ENCODE data around the gene ARFGEF2. TPM values are rescaled to one million over a fixed set of nuclear protein-coding genes. Genes with fewer than 3 reads are reported as not detected.

ARFGEF2 gene
- total RNA-seq, 1 donor from 2014 or later, result 28.0 TPM

DNA sequence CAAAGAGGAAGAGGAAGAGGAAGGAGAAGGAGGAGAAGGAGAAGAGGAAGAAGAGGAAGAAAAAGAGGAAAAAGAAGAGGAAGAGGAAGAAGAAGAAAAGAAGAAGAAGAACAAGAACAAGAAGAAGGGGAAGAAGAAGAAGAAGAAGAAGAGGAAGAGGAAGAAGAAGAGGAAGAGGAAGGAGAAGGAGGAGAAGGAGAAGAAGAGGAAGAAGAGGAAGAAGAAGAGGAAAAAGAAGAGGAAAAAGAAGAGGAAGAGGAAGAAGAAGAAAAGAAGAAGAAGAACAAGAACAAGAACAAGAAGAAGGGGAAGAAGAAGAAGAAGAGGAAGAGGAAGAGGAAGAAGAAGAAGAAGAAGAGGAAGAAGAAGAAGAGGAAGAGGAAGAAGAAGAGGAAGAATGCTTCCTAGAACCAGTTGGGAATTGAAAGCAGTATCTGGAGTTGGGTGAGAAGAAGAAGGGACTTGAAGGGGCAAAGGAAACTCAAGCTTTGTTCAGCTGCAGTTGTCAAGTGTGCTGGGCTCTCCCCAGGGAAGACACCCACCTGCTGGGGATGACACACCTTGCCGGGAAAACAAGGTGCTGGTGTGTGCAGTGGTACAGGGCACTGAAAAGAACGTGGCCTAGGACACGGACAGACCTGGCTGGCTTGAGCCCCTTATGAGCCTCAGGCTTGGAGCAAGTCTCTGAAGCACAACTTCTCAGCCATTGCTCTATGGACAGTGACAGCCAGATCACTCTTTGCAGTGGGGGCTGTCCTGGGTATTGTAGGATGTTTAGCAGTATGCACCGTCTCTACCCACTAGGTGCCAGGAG, 30.1 kb upstream of the ARFGEF2 start:
- H3K4me3 Mint-ChIP-seq, result no peak overlapping the region
- H3K9me3 Mint-ChIP-seq, result no peaks in the 10 kb centered on the region
- no peak for DNase-seq
- H3K4me1 Mint-ChIP-seq, result no peaks in the 10 kb centered on the region
- no peak overlapping the region for H3K27ac Mint-ChIP-seq
- no peaks in the 10 kb centered on the region for H3K36me3 Mint-ChIP-seq (ENCODE audit: low read depth)
- peaks cover 25% of the 10 kb centered on the region for H3K27me3 Mint-ChIP-seq
- intact Hi-C loops (cut with micrococcal nuclease), result no loop called here

DNA sequence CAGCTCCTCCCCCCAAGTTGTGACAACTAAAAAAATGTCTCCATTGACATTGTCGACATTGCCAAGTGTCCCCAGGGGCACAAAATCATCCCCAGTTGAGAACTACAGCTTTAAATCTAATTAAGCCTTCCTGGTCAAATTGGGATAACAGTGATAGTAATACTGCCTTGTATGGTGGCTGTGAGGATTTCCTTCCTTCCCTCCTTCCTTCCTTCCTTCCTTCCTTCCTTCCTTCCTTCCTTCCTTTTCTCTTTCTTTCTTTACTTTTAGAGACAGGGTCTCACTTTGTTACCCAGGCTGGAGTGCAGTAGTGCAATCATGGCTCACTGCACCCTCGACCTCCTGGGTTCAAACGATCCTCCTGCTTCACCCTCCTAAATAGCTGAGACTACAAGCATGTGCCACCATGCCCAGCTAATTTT, 29.5 kb upstream of the ARFGEF2 start:
- Mint-ChIP-seq H3K9me3 (no peaks in the 10 kb centered on the region), H3K27ac (no peak overlapping the region), H3K4me3 (no peak overlapping the region), H3K27me3 (peaks cover 25% of the 10 kb centered on the region), H3K36me3 (ENCODE audit: low read depth) (no peaks in the 10 kb centered on the region), H3K4me1 (no peaks in the 10 kb centered on the region)
- no peak for DNase-seq
- intact Hi-C loops (cut with micrococcal nuclease), result no loop called here

DNA sequence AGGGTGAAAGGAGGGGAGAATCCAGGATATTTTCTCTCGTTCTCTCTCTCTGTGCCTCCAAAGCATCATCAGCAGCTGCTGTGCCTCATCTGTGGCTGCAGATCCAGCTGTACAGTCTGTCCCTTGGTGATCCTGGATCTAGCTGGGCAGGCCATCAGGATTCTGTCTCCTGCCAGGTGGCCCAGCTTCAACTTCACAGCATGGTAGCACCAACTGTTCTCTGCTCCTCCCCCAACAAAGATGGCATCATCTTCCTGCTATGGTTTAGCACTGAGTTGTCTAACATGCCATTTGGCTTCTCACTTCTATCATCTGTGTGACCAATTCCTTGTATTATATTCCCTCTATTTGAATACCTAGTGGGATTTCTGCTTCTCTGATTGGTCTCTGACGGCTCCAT, 28.6 kb upstream of the ARFGEF2 start:
- DNase-seq, result no peak
- Mint-ChIP-seq H3K36me3 (ENCODE audit: low read depth) (no peaks in the 10 kb centered on the region), H3K4me3 (no peak overlapping the region), H3K27ac (no peak overlapping the region), H3K27me3 (peaks cover 26% of the 10 kb centered on the region), H3K4me1 (no peaks in the 10 kb centered on the region), H3K9me3 (no peaks in the 10 kb centered on the region)
- intact Hi-C loops (cut with micrococcal nuclease), result no loop called here

DNA sequence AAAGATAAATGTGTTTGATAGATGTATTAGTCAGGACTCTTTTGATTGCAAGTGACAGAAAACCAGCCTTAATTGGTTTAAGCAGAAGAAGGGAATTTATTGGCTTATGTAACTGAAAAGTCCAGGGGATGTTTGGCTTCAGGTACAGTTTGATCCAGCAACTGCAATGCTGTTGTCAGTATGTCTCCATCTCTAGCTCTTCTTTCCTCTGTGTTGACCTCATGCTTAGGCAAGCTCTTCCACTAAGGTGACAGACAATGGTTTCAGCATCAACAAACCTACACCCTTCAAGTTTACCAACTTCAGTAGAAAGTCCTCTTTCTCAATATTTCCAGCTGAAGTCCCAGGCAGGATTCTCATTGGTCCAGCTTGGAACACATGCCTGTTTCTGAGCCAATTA, 28.1 kb upstream of the ARFGEF2 start:
- no peak for DNase-seq
- H3K9me3 Mint-ChIP-seq, result no peaks in the 10 kb centered on the region
- H3K27me3 Mint-ChIP-seq, result peaks cover 30% of the 10 kb centered on the region
- H3K36me3 Mint-ChIP-seq (ENCODE audit: low read depth), result no peaks in the 10 kb centered on the region
- intact Hi-C loops (cut with micrococcal nuclease), result no loop called here
- no peaks in the 10 kb centered on the region for H3K4me1 Mint-ChIP-seq
- no peak overlapping the region for H3K4me3 Mint-ChIP-seq
- no peak overlapping the region for H3K27ac Mint-ChIP-seq

DNA sequence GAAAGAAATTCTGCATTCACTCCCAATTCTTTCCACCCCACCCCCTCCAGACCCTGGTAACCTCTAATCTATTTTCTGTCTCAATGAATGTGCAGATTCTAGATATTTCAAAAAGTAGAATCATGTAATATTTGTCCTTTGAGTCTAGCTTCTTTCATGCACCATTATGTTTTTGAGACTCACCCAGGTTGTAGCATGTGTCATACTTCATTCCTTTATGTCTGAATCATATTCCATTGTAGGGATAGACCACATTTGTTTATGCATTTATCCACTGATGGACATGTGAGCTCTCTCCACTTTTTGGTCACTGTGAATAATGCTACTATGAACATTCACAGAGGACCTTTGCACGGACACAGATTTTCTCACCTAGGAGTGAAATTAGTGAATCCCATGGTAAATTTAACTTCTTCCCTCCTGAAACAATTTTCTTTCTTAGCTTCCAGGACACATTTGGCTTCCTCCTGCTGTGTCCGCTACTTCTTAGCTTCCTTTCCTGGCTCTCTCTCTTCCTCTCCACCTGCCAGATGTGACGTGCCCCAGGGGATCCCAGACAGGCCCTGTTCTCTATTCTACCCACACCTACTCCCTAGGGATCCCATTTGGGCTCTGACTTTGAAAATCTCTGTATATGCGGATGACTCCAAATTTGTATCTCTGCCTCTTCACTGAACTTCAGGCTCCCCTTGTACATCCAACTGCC, 24.1 kb upstream of the ARFGEF2 start:
- Mint-ChIP-seq H3K36me3 (ENCODE audit: low read depth) (no peaks in the 10 kb centered on the region), H3K4me3 (no peak overlapping the region), H3K4me1 (no peaks in the 10 kb centered on the region), H3K27ac (no peak overlapping the region), H3K9me3 (no peaks in the 10 kb centered on the region), H3K27me3 (peaks cover 22% of the 10 kb centered on the region)
- DNase-seq, result no peak
- intact Hi-C loops (cut with micrococcal nuclease), result no loop called here

DNA sequence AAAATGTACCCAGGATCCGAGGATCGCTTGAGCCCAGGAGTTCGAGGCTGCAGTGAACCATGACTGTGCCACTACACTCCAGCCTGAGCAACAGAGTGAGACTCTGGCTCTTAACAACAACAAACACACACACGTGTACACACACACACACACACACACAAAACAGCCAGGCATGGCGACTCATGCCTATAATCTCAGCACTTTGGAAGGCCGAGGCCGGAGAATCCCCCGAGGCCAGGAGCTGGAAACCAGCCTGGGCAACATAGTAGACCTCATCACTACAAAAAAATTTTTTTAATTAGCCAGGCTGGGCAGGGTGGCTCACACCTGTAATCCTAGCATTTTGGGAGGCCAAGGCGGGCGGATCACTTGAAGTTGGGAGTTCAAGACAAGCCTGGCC, 23.3 kb upstream of the ARFGEF2 start:
- Mint-ChIP-seq H3K9me3 (no peaks in the 10 kb centered on the region), H3K36me3 (ENCODE audit: low read depth) (no peaks in the 10 kb centered on the region), H3K27ac (no peak overlapping the region)

DNA sequence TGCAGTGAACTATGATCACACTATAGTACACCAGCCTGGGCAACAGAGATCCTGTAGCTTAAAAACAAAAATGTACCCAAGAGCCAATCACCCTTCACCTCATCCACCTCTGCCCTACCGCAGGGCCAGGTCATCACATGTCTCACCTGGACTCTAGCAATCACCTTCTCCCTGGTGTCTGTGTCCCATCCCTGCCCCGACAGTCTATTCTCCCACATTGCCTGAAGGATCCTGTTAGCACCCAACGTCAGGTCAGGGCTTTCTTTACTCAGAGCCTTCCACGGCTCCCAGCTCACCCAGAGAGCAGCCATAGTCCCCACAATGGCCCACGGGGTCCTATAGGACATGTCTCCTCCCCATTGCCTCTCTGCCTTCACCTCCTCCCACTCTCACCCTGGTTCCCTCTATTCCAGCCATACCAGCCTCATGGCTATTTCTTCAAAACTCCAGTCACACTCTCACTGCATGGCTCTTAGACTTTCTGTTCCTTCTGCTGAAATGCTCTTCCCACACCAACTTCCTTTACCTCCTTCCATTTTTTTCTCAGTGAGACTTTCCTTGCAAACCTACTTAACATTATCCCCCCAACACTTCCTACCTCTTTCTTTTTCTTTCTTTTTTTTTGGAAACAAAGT, 22.5 kb upstream of the ARFGEF2 start:
- Mint-ChIP-seq H3K9me3 (no peaks in the 10 kb centered on the region), H3K4me3 (no peak overlapping the region), H3K27me3 (peaks cover 17% of the 10 kb centered on the region), H3K27ac (no peak overlapping the region), H3K36me3 (ENCODE audit: low read depth) (no peaks in the 10 kb centered on the region), H3K4me1 (no peaks in the 10 kb centered on the region)
- no peak for DNase-seq
- intact Hi-C loops (cut with micrococcal nuclease), result no loop called here

More for the DNA sequence above, 23.3 kb upstream of the ARFGEF2 start:
- H3K4me1 Mint-ChIP-seq, result no peaks in the 10 kb centered on the region
- no peak overlapping the region for H3K4me3 Mint-ChIP-seq
- no peak for DNase-seq
- intact Hi-C loops (cut with micrococcal nuclease), result no loop called here
- H3K27me3 Mint-ChIP-seq, result peaks cover 19% of the 10 kb centered on the region

DNA sequence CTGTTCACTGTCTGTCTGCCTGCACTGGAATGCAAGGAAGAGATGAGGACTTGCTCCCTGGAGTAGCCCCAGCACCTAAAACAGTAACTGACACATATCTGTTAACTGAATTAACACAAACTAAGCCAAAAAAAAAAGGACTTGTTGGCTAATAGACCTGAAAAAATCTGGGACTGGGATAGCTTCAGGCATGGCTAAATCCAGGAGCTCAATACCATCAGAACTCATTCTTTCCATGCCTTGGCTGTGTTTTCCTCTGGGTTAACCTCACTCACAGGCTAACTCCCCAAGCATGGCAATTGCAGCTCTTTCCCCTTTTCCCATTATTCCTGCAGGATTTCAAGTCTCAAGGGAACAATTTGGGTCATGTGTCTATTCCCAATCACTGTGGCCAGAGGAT, 21.6 kb upstream of the ARFGEF2 start:
- Mint-ChIP-seq H3K9me3 (no peaks in the 10 kb centered on the region), H3K27me3 (peaks cover 17% of the 10 kb centered on the region), H3K4me3 (no peak overlapping the region), H3K36me3 (ENCODE audit: low read depth) (no peaks in the 10 kb centered on the region), H3K27ac (no peak overlapping the region), H3K4me1 (peaks cover 4% of the 10 kb centered on the region)
- DNase-seq, result no peak
- intact Hi-C loops (cut with micrococcal nuclease), result no loop called here

DNA sequence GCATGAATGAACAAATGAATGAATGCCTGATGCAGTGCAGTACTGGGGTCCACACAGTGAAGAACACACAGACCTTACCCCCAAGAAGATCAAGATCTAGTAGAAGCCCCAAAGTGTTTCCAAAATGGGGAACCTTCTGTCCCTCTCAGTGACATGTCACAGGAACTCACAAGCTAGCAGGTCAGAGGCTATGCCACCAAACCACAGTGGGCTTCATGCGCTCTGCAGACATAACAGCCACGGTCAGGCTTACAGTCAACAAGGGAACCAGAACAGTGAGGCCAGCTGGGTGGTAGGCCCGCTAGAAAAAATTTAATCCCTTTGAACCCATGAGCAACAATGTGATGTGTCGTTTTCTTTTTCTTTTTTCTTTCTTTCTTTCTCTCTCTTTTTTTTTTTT, 20.2 kb upstream of the ARFGEF2 start:
- Mint-ChIP-seq H3K27me3 (peaks cover 14% of the 10 kb centered on the region), H3K4me3 (no peak overlapping the region), H3K36me3 (ENCODE audit: low read depth) (no peaks in the 10 kb centered on the region), H3K9me3 (no peaks in the 10 kb centered on the region), H3K4me1 (peaks cover 7% of the 10 kb centered on the region), H3K27ac (no peak overlapping the region)
- intact Hi-C loops (cut with micrococcal nuclease), result no loop called here
- no peak for DNase-seq

DNA sequence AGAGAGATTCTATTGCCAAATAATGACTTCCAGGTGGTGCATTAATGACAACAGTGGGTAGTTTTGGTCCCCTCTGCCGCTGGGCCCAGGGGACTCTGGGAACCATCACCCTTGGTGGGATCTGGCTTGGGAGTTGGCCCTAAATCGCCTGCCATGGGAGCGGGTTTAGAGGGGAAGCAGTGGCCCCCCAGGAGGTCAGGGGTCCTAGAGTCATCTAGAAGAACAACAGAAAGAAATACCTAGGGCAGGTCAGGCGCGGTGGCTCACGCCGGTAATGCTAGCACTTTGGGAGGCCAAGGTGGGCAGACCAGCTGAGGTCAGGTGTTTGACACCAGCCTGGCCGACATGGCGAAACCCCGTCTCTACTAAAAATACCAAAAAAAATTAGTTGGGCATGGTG, 17.8 kb upstream of the ARFGEF2 start:
- Mint-ChIP-seq H3K4me3 (no peak overlapping the region), H3K27me3 (peaks cover 9% of the 10 kb centered on the region), H3K36me3 (ENCODE audit: low read depth) (no peaks in the 10 kb centered on the region), H3K4me1 (peaks cover 7% of the 10 kb centered on the region), H3K27ac (no peak overlapping the region), H3K9me3 (no peaks in the 10 kb centered on the region)
- intact Hi-C loops (cut with micrococcal nuclease), result loop anchor here (2.0 kb wide), 1 partner anchor 267 kb away; no protein-coding TSS in a partner anchor
- no peak for DNase-seq

DNA sequence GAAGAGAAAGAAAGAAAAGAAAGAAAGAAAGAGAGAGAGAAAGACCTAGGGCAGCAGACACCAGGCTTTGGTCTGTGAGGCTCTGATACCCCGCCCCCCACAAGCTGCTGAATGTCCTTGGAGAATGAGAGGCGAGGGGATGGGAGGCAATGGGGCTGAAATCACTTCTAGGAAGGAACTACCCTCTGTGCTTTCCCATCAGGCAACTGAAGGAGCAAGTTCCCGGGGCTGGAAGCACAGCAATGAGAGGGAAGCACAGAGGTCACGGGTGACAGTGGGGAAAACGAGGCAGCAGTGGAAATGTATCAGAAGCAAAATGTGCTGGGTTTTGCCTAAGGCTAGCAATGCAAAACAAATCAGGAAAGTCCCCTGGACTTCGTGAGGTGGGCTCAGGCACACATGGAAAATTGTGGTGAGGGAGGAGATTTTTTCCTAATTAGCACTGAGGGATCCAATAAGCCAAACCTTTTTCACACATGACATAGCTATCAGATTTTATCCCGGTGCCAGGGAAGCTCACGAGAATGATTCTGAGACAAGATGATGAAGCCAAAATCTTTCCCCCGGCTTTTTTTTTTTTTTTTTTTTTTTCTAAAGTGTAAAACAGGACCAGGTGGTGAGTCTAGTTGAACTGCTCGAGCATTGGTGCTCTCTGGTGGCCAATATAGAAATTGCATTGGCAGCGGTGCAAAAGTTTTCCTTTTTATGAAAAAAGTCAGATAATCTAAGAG, 16.8 kb upstream of the ARFGEF2 start:
- Mint-ChIP-seq H3K4me3 (no peak overlapping the region), H3K9me3 (no peaks in the 10 kb centered on the region), H3K27me3 (peaks cover 4% of the 10 kb centered on the region), H3K27ac (no peak overlapping the region), H3K36me3 (ENCODE audit: low read depth) (no peaks in the 10 kb centered on the region), H3K4me1 (peaks cover 9% of the 10 kb centered on the region)
- peak; percentile 91 for DNase-seq
- intact Hi-C loops (cut with micrococcal nuclease), result loop anchor here (1.0 to 5.0 kb wide), 3 partner anchors 77 to 268 kb away; partner anchors contain the start of gene PREX1

DNA sequence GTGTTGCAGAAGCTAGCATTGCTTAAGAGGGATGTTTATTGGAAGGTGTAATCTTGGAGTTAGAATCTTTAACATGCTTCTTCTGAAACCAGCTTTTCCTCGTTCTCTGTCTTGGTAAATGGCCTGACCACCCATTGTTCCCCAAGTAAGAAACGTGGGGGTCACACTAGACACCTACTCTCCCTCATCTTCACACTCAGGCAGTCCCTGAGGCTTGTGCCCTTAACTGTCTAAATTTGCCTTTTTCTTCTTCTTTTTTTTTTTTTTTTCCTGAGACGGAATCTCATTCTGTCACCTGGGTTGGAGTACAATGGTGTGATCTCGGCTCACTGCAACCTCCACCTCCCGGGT, 16.2 kb upstream of the ARFGEF2 start:
- no peaks in the 10 kb centered on the region for H3K9me3 Mint-ChIP-seq
- H3K4me1 Mint-ChIP-seq, result peaks cover 9% of the 10 kb centered on the region
- H3K4me3 Mint-ChIP-seq, result no peak overlapping the region
- H3K27ac Mint-ChIP-seq, result no peak overlapping the region
- H3K36me3 Mint-ChIP-seq (ENCODE audit: low read depth), result no peaks in the 10 kb centered on the region
- peaks cover 3% of the 10 kb centered on the region for H3K27me3 Mint-ChIP-seq
- no peak for DNase-seq
- intact Hi-C loops (cut with micrococcal nuclease), result loop anchor here (1.0 to 5.0 kb wide), 3 partner anchors 78 to 268 kb away; partner anchors contain the start of gene PREX1

DNA sequence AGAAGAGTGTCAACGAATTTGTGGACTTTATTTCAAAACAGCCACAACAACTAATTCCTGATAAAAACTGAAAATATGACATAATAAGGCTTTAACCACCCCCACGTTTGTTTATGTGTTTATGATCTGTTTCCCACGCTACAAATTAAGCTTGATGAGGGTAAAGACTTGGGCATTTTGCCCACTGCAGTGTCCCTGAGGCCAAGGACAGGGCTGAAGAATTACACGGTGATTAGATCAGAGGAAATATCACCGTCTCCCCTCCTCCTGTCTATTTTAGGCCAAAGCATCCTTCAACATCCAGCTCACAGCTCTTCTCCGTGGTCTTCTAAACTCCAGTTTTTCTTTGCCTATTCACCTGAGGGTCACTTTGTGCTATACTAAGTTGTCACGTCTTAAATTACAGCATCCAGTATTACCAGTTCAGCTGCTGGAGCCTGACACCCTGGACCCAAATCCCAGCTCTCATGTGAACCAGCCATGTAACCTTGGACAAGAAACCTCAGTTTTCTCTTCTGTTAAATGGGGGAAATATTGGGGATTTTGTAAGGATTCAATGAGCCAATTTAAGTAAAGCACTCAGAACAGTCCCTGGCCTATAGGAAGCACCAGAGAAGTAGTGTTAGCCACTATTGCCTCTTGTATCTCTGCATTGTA, 15.2 kb upstream of the ARFGEF2 start:
- Mint-ChIP-seq H3K27ac (no peak overlapping the region), H3K4me1 (peaks cover 9% of the 10 kb centered on the region), H3K9me3 (no peaks in the 10 kb centered on the region), H3K36me3 (ENCODE audit: low read depth) (no peaks in the 10 kb centered on the region), H3K4me3 (no peak overlapping the region), H3K27me3 (peaks cover 1% of the 10 kb centered on the region)
- no peak for DNase-seq
- intact Hi-C loops (cut with micrococcal nuclease), result loop anchor here (5.0 kb wide), 1 partner anchor 79 kb away; the partner anchor contains the start of gene PREX1

Data from activated CD4-positive, alpha-beta T cell treated with anti-CD3 and anti-CD28 coated beads, Interleukin-2, amount 10 ng/mL, durations not matched to agents 24 days and 14 days (primary cell).